ENCODE measurements around the gene FAF2.
A peak's percentile ranks its signal among the peaks of the same experiment; 100 is the strongest.
"Not testable (repeated sequence)": the region's sequence is repeated elsewhere in the genome, so short reads cannot be mapped to it uniquely, and the experiment has no call there.

FAF2 gene

DNA sequence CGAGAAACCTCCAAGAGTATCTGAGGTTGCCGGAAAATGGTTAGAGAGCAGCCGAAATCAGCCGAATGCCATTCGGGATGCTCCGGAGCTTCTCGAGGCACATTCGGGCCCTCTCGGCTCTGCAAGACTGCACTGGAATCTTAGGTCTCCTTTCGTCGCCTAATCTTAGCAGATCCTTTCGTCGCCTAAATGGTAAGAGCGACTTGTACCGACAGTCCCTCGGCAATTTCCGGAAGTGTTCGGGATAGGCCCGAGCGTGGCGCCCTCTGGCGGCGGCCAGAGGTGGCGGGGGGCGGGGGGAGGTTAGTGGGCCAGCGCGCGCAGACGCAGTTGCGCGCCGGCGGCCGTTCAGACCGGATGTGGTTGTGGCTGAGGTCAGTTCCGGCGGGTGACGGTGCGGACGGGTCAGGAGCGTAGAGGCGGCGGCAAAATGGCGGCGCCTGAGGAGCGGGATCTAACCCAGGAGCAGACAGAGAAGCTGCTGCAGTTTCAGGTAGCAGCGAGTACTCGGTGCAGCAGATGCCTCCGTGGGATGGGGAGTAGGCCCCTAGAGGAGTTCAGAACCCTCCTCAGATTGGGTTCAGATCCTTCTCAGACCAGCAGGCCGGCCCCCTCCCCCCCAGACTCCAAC is at the start of gene FAF2:
FAF2 (plus strand) TSS at position 408 of the 631 bp plus-strand sequence; CDS start at position 431, 23 bp downstream.
- DNase-seq (ENCODE audit: insufficient read length, low spot score) (peak; percentile 94), FAIRE-seq (peak; percentile 90)

- FAIRE-seq (no peak), DNase-seq (ENCODE audit: insufficient read length, low spot score) (no peak)
These were observed 47.6 kb upstream of the FAF2 start for GRCh38 chr5:176400382-176401156.

GRCh38 chr5:176401281-176402205 is 46.6 kb upstream of the FAF2 start:
- FAIRE-seq (no peak), DNase-seq (ENCODE audit: insufficient read length, low spot score) (no peak)

- DNase-seq (ENCODE audit: insufficient read length, low spot score) (no peak), FAIRE-seq (no peak)
These were observed 42.3 kb upstream of the FAF2 start for GRCh38 chr5:176405656-176406435.

DNA sequence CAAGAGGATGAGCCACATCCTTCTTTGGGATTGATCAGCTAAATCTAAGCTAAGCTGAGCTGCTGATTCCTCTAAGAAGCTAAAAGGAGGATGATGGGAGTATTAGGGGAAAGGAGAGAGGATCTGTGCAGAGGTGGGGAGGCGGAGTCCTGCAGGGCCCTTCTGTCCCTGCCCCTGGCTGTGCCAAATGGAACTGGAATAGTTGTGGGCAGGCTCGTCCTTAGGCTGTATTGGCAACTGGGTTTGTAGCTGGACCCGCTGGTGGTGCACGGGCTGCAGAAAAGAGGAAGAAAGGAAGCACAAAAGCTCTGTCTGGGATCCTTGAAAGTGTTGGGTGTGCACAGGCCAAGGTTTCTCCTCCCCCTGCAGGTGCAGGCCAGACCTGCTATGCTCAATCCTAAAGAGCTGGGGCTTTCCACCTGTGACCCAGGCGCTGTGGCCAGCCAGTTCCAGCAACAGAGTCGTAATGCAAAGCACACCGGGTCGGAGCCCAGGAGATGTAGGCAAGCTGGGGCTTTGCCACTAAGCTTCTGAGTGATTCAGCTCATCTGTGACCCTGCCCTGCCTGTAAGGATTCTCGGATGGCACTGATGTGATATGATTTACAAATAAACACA is 41.6 kb upstream of the FAF2 start:
- DNase-seq (ENCODE audit: insufficient read length, low spot score) (no peak), FAIRE-seq (no peak)

DNA sequence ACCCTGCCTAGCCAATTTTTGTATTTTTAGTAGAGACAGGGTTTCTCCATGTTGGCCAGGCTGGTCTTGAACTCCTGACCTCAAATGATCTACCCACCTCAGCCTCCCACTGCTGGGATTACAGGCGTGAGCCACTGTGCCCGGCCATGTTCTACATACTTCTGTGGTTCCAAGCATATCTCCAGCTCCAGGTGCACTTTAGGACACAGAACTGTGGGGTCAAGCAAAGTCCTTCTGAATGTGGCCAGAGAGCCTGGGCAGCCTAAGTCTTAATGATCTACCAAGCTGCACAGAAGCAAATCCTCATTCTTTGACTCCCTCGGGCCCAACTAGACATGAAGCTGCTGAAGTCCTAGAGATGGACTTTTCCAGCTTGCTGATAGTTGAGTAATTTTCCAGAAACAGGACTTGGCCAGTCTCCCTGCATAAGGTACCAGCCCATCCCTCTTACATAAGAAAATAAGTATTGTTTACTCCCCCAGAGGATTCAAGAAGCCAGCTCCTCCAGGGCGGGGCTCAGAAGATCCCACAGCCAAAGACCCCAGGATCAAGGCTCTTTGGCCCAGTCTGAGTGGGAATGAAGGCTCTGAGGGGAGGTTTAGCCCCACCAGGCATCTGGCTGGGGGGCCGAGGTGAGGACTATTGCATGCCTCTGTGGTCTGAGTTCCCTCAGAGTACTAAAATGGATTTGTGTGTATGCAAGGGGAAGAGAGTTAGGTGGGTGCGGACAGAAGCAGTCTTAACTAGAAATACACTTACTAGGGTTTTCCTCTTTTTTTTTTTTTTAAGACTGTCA is 40.5 kb upstream of the FAF2 start:
- FAIRE-seq (no peak), DNase-seq (ENCODE audit: insufficient read length, low spot score) (no peak)

GRCh38 chr5:176408252-176408573 is 40.0 kb upstream of the FAF2 start:
- not testable (repeated sequence) for FAIRE-seq; DNase-seq (ENCODE audit: insufficient read length, low spot score)

- DNase-seq (ENCODE audit: insufficient read length, low spot score) (no peak), FAIRE-seq (no peak)
These were observed 39.6 kb upstream of the FAF2 start for GRCh38 chr5:176408590-176408989.

- no peak for DNase-seq (ENCODE audit: insufficient read length, low spot score)
- FAIRE-seq, result no peak
These were observed 38.4 kb upstream of the FAF2 start for GRCh38 chr5:176409765-176410164.

DNA sequence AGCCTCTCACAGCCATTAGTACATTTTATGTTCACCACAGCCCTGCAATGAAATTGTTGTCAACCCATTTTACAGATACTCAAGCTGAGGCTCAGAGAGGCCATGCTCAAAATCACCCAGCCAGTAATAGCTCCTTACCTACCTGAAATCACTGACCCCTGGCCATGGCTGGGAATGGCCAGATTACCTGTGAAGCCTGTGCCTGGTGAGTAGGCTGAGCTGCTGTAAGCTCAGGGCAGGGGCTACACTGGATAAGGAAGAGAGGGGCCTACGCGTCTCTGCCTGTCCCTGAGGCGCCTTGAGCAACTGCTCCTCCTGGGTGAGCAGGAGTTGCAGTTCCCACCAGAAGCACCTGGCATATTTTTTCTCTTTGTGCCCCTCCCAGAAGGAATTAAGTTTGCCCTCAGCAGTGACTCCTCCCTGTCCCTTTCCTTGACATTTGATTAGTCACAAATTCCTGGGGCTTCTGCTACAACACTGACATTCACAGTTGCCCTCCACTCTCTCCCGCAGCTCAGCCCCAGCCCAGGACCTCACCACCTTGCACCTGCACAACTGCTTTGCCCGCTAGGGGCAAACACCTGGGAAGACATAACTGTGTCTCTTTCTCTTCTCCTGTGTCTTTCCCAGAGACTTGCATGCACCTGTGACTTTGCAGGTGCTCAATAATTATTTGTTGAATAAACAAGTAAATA is 37.6 kb upstream of the FAF2 start:
- FAIRE-seq (no peak), DNase-seq (ENCODE audit: insufficient read length, low spot score) (no peak)

DNA sequence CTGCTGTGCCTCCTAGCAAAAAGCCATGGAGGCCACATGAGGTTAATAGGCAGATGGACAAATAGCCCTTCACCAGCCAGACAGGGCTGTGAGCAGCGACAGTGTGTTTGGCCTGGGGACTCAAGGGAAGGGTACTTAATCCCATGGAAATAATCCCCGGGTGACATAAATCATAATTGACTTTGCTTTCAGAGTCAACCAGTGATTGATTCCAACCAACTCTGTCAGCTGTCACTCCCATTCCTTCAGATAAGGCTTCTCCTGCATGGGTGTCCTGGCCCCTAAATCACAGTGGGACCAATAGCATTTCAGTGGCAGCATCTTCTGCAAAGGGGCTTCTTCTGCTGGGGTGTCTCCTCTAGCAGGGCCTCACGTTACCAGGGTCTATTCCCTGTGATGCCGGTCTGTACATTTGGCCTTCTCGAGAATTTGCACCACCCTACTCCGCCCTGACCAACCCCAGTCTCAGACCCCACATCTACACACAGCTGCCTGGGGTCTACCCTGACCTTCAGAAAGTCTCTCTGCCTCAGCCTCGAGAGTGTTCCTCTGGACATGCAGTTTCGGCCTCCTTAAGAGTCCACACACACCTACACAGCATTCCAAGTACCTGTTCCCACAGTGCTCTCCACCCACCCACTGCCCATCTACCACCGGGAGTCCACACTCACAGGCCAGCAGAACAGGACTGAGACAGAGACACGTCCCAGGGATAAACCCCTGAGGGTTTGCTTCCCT is 35.5 kb upstream of the FAF2 start:
- no peak for FAIRE-seq

DNA sequence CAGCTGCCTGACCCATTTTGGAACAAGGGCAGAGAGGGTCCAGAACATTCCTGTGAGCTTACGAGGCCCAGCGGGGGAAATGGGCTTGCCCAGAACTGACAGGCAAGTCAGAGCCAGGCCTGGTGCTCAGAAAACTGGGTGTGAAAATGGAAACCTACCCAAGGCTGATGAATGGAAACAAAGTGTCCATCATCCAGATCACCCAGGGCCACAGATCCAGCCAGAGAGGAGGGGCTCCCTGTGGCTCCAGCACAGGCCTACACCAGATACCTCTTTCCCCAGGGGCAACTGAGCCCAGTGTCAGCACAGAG is 35.0 kb upstream of the FAF2 start:
- no peak for FAIRE-seq

More for the DNA sequence above, 35.5 kb upstream of the FAF2 start:
- no peak for DNase-seq (ENCODE audit: insufficient read length, low spot score)

DNA sequence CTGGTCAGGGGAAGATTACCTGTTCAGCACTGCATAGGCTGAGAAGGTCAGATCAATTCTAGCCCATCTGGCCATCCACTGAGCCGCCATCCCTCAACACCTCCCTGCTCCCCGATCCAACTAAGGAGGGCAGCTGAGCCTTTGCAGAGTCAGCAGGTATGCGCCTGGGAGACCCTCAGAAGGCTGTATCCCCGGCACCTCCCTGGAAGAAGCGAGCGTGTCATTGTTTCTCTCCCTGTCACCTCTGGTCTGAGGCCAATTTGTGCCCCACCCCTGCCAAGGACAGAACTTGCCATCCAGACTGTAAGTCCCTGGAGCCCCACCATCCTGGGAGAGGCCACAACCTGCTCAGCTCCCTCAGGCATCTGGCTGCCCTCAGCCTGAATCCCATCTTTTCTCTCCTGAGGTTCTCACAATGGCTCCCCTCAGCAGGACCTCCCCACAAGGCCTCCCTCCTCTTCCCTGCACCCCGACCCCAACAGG is 34.4 kb upstream of the FAF2 start:
- FAIRE-seq (no peak), DNase-seq (ENCODE audit: insufficient read length, low spot score) (no peak)

More for the DNA sequence above, 35.0 kb upstream of the FAF2 start:
- no peak for DNase-seq (ENCODE audit: insufficient read length, low spot score)

DNA sequence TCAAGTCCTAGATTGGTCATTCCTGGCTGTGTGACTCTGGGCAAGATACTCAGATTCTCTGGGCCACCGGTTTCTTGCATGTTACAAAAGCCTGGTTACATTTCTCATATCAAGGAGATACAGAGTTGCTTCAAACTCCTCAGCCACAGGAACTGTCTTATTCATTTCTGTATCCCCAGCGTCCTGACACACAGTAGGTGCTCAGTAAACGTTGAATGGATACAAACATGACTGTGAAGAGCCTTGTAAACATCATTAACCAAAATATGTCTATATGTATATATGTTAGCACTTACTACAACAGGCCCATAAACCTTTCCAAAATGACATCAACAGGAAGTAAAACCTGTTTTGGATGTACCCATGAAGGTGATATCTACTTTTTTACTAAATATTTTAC is 33.5 kb upstream of the FAF2 start:
- DNase-seq (ENCODE audit: insufficient read length, low spot score), result no peak
- FAIRE-seq, result no peak

- DNase-seq (ENCODE audit: insufficient read length, low spot score) (no peak), FAIRE-seq (no peak)
These were observed 32.8 kb upstream of the FAF2 start for GRCh38 chr5:176415240-176415951.

DNA sequence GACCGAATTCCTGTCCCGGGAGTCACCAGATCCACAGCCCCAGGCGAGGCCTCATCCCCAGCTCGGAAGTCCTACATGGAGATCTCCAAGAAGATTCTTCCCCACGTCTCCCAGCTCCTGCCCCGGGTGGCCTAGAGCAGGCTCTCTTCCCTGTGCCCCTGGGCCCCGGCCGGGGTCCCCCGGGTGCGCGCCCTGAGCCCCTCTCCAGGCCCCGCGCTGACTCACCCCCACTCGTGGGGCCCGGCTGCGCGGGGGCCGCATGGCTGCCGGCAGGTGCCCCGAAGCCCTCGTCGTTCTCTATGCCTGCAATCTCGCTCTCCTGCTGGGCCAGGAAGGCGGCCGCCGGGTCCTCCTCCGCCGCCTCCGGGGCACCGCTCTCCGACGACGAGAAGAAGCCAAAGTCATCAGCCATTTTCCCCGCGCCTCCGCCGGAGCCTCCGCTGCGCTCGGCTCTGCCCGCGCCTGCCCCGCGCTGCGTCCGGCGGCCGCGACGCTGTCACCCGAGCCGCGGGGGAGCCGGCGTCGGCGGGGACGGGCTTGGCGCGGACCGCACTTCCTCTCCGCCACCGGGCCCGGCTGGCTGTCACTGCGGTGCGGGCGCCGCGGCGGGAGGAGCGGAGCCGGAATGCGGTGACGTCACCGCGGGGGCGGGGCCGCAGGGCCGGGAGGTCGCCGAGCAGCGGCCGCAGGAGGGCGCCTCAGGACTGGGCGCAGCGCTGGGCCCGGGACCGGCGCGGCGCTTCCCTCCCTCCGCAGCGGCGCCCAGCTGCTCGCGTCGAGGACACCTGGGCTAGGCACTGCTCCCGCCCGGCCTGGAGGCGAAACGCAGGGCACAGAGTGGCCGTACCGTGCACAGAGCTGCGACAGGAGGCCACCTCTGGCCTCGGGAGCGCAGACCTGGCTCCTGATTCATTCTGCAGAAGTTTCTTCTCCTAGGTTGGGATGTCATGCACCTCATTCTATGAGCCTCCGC is 31.9 kb upstream of the FAF2 start, which contains the start of gene CLTB:
CLTB (minus strand) TSS at position 588 of the 973 bp plus-strand sequence; CDS start at position 412, 176 bp downstream.
- FAIRE-seq (peak; percentile 57), DNase-seq (ENCODE audit: insufficient read length, low spot score) (peak; percentile 89)

All from GM19239 (cell line).